Karpas-422 (cell line): ENCODE measurements around the gene CCDC61. TPM values are rescaled to one million over a fixed set of nuclear protein-coding genes. Genes with fewer than 3 reads are reported as not detected.

Experiments used
- DNase-seq: peaks from one replicate; pipeline ENCODE4 v3.0.0-alpha.2; 2015
- H2AFZ ChIP-seq: fragments of 200-600 bp; sonication (generic); 2 replicates; pipeline ENCODE4 v1.6.1; 2014; ENCODE audit warnings: antibody characterized with exemption, low read length, mixed read lengths
- H3K27ac ChIP-seq: fragments of 200-600 bp; sonication (generic); 2 replicates; pipeline ENCODE4 v1.5.1; 2014; ENCODE audit warnings: mild to moderate bottlenecking, low read length, moderate library complexity
- H3K27me3 ChIP-seq: fragments of 200-600 bp; sonication (generic); 2 replicates; pipeline ENCODE4 v1.6.1; 2014; ENCODE audit warnings: low read length, mixed read lengths
- H3K36me3 ChIP-seq: fragments of 200-600 bp; sonication (generic); 2 replicates; pipeline ENCODE4 v1.6.1; 2014; ENCODE audit warnings: low read length, mixed read lengths; ENCODE audit not compliant: insufficient read depth
- H3K4me1 ChIP-seq: fragments of 200-600 bp; sonication (generic); 2 replicates; pipeline ENCODE4 v1.6.1; 2014; ENCODE audit warnings: mild to moderate bottlenecking, low read length, mixed read lengths
- H3K4me2 ChIP-seq: fragments of 200-600 bp; sonication (generic); 2 replicates; pipeline ENCODE4 v1.6.1; 2014; ENCODE audit warnings: low read length, low read depth, mild to moderate bottlenecking; ENCODE audit not compliant: poor library complexity, severe bottlenecking
- H3K4me3 ChIP-seq: fragments of 200-600 bp; sonication (generic); 2 replicates; pipeline ENCODE4 v1.5.1; 2014; ENCODE audit warnings: mild to moderate bottlenecking, antibody characterized with exemption, low read length, mixed read lengths
- H3K79me2 ChIP-seq: fragments of 200-600 bp; sonication (generic); 2 replicates; pipeline ENCODE4 v1.6.1; 2014; ENCODE audit warnings: mild to moderate bottlenecking, low read length, mixed read lengths
- H3K9ac ChIP-seq: fragments of 200-600 bp; sonication (generic); 2 replicates; pipeline ENCODE4 v1.6.0; 2014; ENCODE audit warnings: low read length
- H3K9me2 ChIP-seq: fragments of 200-600 bp; sonication (generic), shearing (Covaris generic); replicated peaks from 2 replicates; pipeline ENCODE4 v1.6.0; 2014; ENCODE audit warnings: mild to moderate bottlenecking, low read length, moderate library complexity; ENCODE audit not compliant: insufficient read depth
- H3K9me3 ChIP-seq: fragments of 300-700, 200-600 bp; sonication (generic); 2 replicates; pipeline ENCODE4 v1.6.1; 2014; ENCODE audit warnings: low read length, mixed read lengths
- H4K20me1 ChIP-seq: fragments of 200-600 bp; sonication (generic); 2 replicates; pipeline ENCODE4 v1.6.1; 2014; ENCODE audit warnings: mild to moderate bottlenecking, antibody characterized with exemption, low read length, low read depth; ENCODE audit not compliant: insufficient read depth
- total RNA-seq: library from RNA; depleted of rRNA; stranded (reverse); fragments of >200 nt; shearing (Covaris generic); gene quantifications from 2 replicates; pipeline ENCODE4 v1.2.3, GENCODE V29; 2014; ENCODE audit warnings: low replicate concordance

The CCDC61 gene
- total RNA-seq, 1 experiment from 2014 or later, result 6.4 TPM

DNA sequence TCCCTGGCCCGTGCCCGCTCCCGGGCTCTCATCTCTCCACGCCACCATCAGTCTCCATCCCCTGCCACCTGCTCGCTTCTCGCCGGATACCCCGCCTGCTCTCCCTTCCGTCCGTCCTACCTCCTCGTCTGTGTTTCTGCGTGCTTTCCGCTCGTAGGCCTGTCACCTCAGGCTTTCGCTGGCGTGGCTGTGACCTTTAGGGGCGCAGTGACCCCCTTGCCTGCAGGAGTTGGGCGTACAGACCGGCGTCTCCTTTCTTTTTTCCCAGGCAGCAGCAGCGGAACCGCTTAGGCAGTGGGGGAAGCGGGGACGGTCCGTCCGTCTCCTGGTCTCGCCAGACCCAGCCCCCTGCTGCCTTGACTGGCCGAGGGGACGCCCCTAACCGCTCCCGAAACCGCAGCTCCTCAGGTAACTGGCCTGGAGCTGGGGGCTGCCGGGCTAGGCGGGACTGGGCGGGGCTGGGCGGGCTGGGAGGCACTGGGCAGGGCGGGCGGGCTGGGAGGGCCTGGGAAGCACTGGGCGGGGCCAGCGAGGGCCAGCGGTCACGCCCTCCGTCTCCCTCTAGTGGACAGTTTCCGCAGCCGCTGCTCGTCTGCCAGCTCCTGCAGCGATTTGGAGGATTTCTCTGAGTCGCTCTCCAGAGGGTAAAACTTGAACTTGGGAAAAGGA is 21.3 kb downstream of the CCDC61 start:
- Histone ChIP-seq H3K4me1 (peaks cover 10% of the 10 kb centered on the region), H3K79me2 (no peaks in the 10 kb centered on the region), H3K4me2 (peak overlapping the region; percentile 55), H3K27ac (no peak overlapping the region), H3K27me3 (no peaks in the 10 kb centered on the region), H3K9ac (peak overlapping the region; percentile 50), H3K9me2 (no peaks in the 10 kb centered on the region), H3K9me3 (no peaks in the 10 kb centered on the region), H4K20me1 (no peaks in the 10 kb centered on the region), H3K4me3 (peak overlapping the region; percentile 53; the same call in 1 of the 2 replicates), H3K36me3 (no peaks in the 10 kb centered on the region), H2AFZ (no peak overlapping the region)
- DNase-seq, result peak; percentile 90

DNA sequence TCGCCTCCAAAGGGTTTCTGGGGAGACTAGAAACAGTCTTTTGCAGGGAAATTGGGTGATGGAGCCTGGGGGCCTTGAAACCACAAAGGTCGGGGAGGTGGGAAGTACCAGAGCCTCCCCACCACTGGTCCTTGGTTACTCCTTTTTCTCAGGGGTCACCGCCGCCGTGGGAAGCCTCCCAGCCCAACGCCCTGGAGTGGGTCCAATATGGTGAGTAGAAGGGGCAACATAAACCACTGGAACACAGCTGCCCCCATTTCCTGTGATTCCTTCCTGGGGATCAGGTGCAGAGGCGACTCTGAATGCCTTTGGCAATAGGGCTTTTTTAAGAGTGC is 21.8 kb downstream of the CCDC61 start:
- Histone ChIP-seq H3K4me3 (no peak overlapping the region), H3K27me3 (no peaks in the 10 kb centered on the region), H3K4me1 (peaks cover 5% of the 10 kb centered on the region; the same call in 1 of the 2 replicates), H3K27ac (no peak overlapping the region), H4K20me1 (no peaks in the 10 kb centered on the region), H3K9ac (no peak overlapping the region), H3K9me3 (no peaks in the 10 kb centered on the region), H2AFZ (no peak overlapping the region), H3K79me2 (no peaks in the 10 kb centered on the region), H3K9me2 (no peaks in the 10 kb centered on the region), H3K36me3 (no peaks in the 10 kb centered on the region), H3K4me2 (no peak overlapping the region)
- DNase-seq, result no peak

DNA sequence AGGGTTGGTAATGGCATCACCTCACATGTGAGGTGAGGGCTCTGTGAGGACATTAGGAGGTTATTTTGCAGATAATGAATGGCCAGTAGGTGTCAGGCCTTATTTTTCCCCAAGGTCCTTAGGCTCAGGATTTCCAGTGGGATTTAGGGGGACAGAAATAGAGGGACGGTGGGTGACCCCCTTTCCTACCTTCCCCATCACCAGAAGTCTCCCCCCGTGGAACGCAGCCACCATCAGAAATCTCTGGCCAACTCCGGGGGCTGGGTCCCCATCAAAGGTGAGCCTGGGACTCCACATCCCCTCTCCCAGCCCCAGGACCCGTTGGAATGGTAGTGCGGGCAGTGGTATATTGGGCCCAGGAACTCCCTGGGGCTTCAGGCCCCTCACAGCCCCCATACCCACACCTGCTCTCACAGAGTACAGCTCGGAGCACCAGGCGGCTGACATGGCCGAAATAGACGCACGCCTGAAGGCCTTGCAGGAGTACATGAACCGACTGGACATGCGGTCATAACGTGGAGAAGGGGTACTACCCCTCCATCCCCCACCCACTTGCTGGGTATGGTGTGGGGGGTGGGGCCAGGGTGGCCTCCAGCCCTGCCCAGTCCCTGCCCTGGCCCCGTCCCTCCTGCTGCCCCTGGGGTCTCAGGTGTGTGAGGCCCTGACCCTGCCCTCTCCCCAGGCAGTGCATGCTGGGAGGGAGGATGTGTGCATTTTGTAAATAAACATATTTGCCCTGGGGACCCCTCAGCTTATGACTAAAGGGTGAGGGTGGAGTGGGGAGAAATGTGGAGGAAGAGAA is 22.8 kb downstream of the CCDC61 start:
- no peaks in the 10 kb centered on the region for H3K36me3 ChIP-seq
- H2AFZ ChIP-seq, result no peak overlapping the region
- no peaks in the 10 kb centered on the region for H4K20me1 ChIP-seq
- no peaks in the 10 kb centered on the region for H3K9me2 ChIP-seq
- no peak for DNase-seq
- H3K79me2 ChIP-seq, result no peaks in the 10 kb centered on the region
- no peaks in the 10 kb centered on the region for H3K27me3 ChIP-seq
- H3K9me3 ChIP-seq, result no peaks in the 10 kb centered on the region
- H3K9ac ChIP-seq, result no peak overlapping the region
- H3K4me3 ChIP-seq, result no peak overlapping the region
- peaks cover 5% of the 10 kb centered on the region; the same call in 1 of the 2 replicates for H3K4me1 ChIP-seq
- H3K4me2 ChIP-seq, result no peak overlapping the region
- no peak overlapping the region for H3K27ac ChIP-seq

DNA sequence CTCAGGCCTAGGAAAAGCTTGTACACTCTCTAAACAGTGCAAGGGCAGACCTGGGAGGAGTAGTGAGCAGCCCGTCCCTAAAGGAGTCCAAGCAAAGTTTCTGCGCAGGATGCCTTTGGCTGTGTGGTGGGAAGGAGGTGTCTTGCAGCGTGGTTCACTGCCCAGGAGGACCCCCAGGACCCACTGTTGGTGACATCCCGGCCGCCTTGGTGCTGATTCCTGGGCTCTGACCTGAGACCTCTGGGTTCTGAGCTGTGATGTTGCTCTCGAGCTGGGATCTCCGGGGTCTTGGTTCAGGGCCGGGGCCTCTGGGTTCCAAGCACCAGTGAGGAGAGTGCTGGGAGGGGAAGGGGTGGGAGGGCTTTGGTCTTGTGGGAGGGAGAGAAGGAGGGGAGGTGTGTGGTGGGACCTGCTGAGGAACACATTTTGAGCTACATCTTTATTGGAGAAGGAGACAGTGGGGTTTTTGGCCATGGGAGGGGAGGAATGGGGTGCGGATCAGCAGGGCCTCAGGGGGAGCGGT is 23.5 kb downstream of the CCDC61 start:
- Histone ChIP-seq H2AFZ (no peak overlapping the region), H3K4me1 (peaks cover 5% of the 10 kb centered on the region; the same call in 1 of the 2 replicates), H3K36me3 (no peaks in the 10 kb centered on the region)

DNA sequence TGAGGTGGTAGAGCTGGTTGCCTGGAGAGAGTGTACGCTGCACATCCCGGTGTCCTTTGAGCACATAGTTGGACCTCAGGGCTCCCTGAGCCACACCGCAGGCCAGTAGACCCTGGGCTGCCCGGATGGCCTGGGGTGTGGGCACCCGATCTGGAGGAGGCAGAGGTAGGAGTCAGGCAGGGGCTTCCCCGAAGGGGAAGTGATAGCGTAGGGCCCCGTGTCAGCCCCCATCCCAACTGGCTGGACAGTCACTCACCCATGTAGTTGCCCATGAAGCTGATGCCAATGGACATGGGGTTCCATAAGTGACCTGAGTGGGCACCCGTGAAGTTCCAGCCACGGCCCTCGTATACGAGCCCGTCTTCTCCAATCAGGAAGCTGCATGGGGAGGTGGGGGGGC is 24.0 kb downstream of the CCDC61 start:
- no peak overlapping the region for H3K9ac ChIP-seq
- H3K9me3 ChIP-seq, result no peaks in the 10 kb centered on the region
- no peak overlapping the region for H3K27ac ChIP-seq
- no peaks in the 10 kb centered on the region for H3K36me3 ChIP-seq
- H3K9me2 ChIP-seq, result no peaks in the 10 kb centered on the region
- peaks cover 5% of the 10 kb centered on the region; the same call in 1 of the 2 replicates for H3K4me1 ChIP-seq
- no peak overlapping the region for H3K4me2 ChIP-seq
- H3K27me3 ChIP-seq, result no peaks in the 10 kb centered on the region
- no peaks in the 10 kb centered on the region for H4K20me1 ChIP-seq
- no peaks in the 10 kb centered on the region for H3K79me2 ChIP-seq
- no peak overlapping the region for H2AFZ ChIP-seq
- no peak for DNase-seq
- H3K4me3 ChIP-seq, result no peak overlapping the region

More for the DNA sequence above, 23.5 kb downstream of the CCDC61 start:
- no peaks in the 10 kb centered on the region for H4K20me1 ChIP-seq
- H3K9me2 ChIP-seq, result no peaks in the 10 kb centered on the region
- no peak overlapping the region for H3K27ac ChIP-seq
- H3K9me3 ChIP-seq, result no peaks in the 10 kb centered on the region
- no peak overlapping the region for H3K4me2 ChIP-seq
- no peak for DNase-seq
- H3K27me3 ChIP-seq, result no peaks in the 10 kb centered on the region
- no peaks in the 10 kb centered on the region for H3K79me2 ChIP-seq
- H3K9ac ChIP-seq, result no peak overlapping the region
- no peak overlapping the region for H3K4me3 ChIP-seq

DNA sequence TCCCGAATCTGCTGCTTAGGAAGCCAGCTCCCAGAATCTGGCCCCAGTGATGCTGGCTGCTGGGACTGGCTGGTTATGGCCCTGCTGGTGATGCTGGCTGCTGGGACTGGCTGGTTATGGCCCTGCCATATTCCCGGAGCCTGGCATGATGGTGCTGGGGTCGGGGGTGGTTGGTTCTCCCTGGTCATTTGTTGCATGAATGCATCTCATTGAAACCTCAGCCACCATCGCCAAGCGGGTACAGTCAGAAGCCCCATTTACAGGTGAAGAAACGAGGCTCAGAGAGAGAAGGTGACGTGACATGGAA is 25.5 kb downstream of the CCDC61 start:
- H3K9me3 ChIP-seq, result no peaks in the 10 kb centered on the region
- H3K27me3 ChIP-seq, result no peaks in the 10 kb centered on the region
- no peaks in the 10 kb centered on the region for H3K9me2 ChIP-seq
- H3K9ac ChIP-seq, result no peak overlapping the region
- H2AFZ ChIP-seq, result no peak overlapping the region
- H3K36me3 ChIP-seq, result 0 out of 2 replicates have a peak, but pooled peaks cover under 1% of the 10 kb centered on the region
- DNase-seq, result no peak
- H3K4me1 ChIP-seq, result peaks cover 5% of the 10 kb centered on the region; the same call in 1 of the 2 replicates
- H3K79me2 ChIP-seq, result no peaks in the 10 kb centered on the region
- H3K4me3 ChIP-seq, result no peak overlapping the region
- H3K4me2 ChIP-seq, result no peak overlapping the region
- no peak overlapping the region for H3K27ac ChIP-seq
- H4K20me1 ChIP-seq, result no peaks in the 10 kb centered on the region

DNA sequence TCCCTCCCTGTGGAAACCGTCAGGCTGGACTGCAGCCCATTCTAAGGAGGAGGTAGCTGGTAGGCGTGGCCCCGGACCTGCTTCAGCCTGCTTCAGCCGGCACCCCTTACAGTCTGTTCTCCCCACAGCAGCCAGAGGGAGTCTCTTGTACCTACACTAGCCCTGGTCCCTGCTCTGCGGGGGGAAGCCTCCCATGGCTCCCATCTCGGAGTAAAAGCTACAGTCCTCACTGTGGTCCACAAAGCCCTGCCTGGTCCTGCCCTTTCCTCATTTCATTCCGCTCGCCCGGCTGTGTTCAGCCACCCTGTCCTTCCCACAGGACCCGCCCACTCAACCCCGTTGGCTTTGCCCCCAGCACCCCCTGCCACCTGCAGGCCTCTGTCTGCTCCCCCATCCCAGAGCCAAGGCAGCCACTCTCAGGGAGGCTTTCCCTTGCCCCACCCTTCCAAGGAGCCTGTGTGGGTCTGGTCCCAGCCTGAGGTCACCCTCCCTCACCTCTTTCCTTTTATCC is 26.3 kb downstream of the CCDC61 start:
- Histone ChIP-seq H3K79me2 (no peaks in the 10 kb centered on the region), H3K4me2 (no peak overlapping the region), H3K9me3 (no peaks in the 10 kb centered on the region), H3K36me3 (peaks cover 8% of the 10 kb centered on the region), H2AFZ (no peak overlapping the region), H3K27ac (no peak overlapping the region), H3K9ac (no peak overlapping the region), H3K4me3 (no peak overlapping the region), H3K4me1 (peaks cover 3% of the 10 kb centered on the region), H3K9me2 (no peaks in the 10 kb centered on the region), H3K27me3 (no peaks in the 10 kb centered on the region), H4K20me1 (no peaks in the 10 kb centered on the region)
- no peak for DNase-seq

DNA sequence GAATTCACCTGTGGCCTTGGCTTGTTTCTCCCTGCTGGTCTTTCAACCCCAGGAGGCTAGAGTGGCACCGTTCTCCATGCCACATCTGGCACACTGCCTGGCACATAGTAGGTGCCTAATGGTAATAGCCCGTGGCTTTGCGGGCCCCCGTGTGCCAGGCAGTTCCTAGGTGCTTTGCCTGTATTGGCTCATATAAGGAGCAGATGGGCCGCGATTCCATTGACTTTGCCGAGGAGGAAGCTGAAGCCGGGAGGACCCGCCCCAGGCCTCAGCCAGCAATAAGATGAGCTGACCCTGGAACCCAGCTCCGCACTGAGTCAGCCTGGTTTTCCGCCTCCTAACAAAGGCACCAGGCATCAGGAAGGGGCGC is 26.8 kb downstream of the CCDC61 start:
- H3K36me3 ChIP-seq, result peaks cover 8% of the 10 kb centered on the region

More for the DNA sequence above, 26.8 kb downstream of the CCDC61 start:
- Histone ChIP-seq H3K4me3 (no peak overlapping the region), H3K9me2 (no peaks in the 10 kb centered on the region), H3K4me2 (no peak overlapping the region), H3K27me3 (no peaks in the 10 kb centered on the region), H4K20me1 (no peaks in the 10 kb centered on the region), H3K9ac (no peak overlapping the region), H3K79me2 (no peaks in the 10 kb centered on the region), H3K9me3 (no peaks in the 10 kb centered on the region), H2AFZ (no peak overlapping the region), H3K27ac (no peak overlapping the region), H3K4me1 (peaks cover 8% of the 10 kb centered on the region)
- no peak for DNase-seq
